NCI-H2227 treated with DMSO at 0.1 percent for 48 hours (cell line): ENCODE measurements around the gene NFKBIE.
"Not testable (repeated sequence)": the region's sequence is repeated elsewhere in the genome, so short reads cannot be mapped to it uniquely, and the experiment has no call there.

Experiments used
- DNase-seq: peaks from one replicate; lab custom pipeline; 2025; lab: John Stamatoyannopoulos, UW

Gene NFKBIE

DNA sequence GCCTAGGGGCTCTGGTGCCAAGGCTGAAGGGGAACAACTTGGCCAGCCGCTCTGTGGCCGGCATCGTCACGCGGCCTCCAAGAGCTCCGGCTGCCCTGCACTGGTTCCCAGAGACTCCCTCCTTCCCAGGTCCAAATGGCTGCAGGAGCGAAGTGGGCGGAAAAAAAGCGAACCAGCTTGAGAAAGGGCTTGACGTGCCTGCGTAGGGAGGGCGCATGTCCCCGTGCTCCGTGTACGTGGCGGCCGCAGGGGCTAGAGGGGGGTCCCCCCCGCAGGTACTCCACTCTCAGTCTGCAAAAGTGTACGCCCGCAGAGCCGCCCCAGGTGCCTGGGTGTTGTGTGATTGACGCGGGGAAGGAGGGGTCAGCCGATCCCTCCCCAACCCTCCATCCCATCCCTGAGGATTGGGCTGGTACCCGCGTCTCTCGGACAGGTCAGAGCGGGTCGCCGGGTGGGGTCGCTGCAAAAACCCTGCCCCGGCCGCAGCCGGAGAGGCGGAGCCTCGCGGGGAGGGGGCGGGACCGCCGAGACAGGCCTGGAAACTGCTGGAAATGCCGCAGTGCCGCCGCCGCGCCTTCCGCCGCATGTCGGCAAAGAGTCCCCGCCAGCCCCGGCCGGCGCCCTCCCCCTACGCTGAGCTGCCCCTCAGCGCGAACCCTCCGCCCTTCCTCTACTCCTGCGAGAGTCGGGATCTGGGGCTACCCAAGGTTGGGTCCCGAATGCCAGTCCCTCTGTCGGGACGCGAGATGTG, 19.3 kb downstream of the NFKBIE start:
- peak; percentile 76 for DNase-seq

- DNase-seq = no peak
Measured at GRCh38 chr6:44245391-44245911, 19.9 kb downstream of the NFKBIE start.

DNA sequence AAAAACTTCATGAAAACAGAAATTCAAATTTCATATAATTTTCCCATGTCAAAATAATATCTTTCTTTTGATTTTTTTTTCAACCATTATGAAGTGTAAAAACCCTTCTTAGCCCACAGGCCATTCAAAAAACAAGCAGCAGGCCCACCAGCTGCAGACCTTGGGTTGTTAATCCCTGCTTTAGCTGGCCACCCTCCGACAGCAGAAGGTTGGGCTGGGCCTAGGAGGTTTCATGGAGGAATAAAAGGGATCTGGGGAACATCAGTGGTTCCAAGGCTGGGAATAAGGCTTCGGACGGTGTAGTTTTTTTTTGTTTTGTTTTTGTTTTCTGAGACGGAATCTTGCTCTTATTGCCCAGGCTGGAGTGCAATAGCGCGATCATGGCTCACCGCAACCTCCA, 22.0 kb downstream of the NFKBIE start:
- no peak for DNase-seq

DNA sequence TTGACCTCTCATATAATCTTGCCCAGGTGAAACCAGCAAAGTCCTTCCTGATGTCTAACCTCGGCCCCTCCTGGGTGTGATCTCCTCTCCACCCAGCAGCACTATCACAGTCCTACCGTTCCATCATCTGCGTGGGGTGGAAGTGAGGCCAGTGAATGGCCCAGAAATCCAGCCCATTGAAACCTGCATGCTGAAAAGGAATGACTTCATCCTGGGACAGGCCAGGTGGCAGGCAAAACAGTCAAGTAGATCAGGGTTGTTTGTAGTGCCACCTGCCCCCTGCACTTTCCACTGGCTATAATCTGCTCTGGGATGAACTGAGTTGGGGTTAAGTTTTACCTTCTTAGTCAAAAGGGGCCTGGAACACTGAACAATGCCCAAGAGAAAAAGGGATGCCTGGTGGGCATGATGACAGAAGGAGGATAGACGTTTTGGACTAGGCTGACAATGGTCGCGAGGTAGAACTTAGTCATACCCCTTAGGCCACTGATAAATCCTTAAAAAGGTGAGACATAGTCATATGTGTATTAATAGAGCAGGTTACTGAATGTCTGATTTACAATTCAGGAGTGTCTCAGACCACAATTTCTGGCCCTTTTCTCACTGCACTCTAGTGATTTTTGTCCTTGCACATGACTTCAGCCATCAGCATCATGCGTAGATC, 26.5 kb downstream of the NFKBIE start:
- DNase-seq = no peak

DNA sequence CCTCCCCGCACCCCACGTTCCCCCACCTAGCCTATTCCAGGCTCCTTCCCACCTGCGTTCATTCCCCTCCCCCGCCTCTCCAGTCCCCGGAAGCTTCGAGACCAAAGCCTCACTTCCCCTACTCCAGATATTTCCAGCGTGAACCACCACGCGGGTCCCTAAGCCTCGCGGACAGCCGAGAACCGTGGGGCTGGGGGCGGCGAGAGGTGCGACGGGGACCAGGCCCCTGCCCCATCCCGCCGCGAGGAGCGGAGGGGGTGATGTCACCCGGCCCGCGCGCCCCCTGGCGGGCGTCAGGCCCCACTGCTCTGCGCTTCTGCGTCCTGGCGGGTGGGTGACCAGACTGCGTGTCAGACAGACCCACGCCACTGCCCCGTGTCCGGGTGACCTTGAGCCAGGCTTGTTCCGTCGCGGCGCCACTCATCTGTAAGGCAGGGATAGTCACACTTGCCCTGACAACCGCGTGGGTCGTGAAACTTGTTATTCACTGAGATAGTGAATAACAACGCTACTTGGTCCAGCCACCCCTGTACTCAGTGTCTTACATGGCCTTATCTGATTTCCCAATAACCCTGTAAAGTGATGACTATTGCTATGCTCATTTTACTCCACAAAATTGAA, 27.4 kb downstream of the NFKBIE start:
- DNase-seq = peak; percentile 59

- DNase-seq = peak; percentile 65
Measured at GRCh38 chr6:44237021-44237812, 28.1 kb downstream of the NFKBIE start.

- no peak for DNase-seq
Measured at GRCh38 chr6:44235891-44236516, 29.3 kb downstream of the NFKBIE start.

GRCh38 chr6:44235269-44235668, 30.1 kb downstream of the NFKBIE start:
- DNase-seq = no peak

- DNase-seq = no peak
Measured at GRCh38 chr6:44234101-44235025, 31.0 kb downstream of the NFKBIE start.

- no peak for DNase-seq
Measured at GRCh38 chr6:44233567-44234100, 31.7 kb downstream of the NFKBIE start.

DNA sequence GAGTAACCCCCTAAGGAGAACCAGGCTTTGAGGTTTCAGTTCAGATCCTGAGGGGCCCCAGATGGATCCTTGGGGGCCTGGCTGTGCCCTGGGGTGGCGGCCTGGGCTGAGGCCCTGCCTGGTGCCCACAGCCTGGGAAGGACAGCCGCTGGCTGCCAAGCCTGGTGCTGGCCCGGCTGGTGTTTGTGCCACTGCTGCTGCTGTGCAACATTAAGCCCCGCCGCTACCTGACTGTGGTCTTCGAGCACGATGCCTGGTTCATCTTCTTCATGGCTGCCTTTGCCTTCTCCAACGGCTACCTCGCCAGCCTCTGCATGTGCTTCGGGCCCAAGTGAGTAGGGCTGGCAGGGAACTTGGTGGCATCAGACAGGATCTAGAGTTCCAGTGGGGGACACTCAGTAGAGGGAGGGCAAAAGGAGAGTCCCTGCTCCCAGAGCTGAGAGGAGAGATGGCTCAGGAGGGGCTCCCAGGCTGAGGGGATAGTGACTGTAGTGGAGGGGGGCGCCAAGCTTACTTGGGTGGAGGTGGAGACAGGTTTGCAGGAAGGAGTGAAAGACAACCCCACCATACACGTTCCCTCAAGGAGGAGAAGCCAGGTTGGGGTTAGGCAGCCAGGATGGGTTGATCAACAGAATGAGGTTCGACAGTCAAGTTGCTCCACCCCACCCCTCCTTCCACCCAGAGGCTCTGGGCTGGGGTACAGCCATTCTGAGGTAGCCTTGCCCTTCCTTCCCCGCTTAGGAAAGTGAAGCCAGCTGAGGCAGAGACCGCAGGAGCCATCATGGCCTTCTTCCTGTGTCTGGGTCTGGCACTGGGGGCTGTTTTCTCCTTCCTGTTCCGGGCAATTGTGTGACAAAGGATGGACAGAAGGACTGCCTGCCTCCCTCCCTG, 32.4 kb downstream of the NFKBIE start:
- DNase-seq = no peak

- DNase-seq = not testable (repeated sequence)
Measured at GRCh38 chr6:44231426-44231825, 33.9 kb downstream of the NFKBIE start.

- DNase-seq = no peak
Measured at GRCh38 chr6:44230034-44230675, 35.2 kb downstream of the NFKBIE start.

- DNase-seq = no peak
Measured at GRCh38 chr6:44229376-44230033, 35.8 kb downstream of the NFKBIE start.

GRCh38 chr6:44228836-44229235, 36.5 kb downstream of the NFKBIE start:
- DNase-seq = no peak

- no peak for DNase-seq
Measured at GRCh38 chr6:44228433-44228832, 36.9 kb downstream of the NFKBIE start.

- DNase-seq = no peak
Measured at GRCh38 chr6:44228031-44228430, 37.3 kb downstream of the NFKBIE start.

GRCh38 chr6:44227148-44227793, 38.1 kb downstream of the NFKBIE start:
- DNase-seq = peak; percentile 9
